Activated gamma-delta T cell (primary cell): Measurements from ENCODE around the gene STAT5A.
"Not testable (repeated sequence)": the region's sequence is repeated elsewhere in the genome, so short reads cannot be mapped to it uniquely, and the experiment has no call there.

ENCODE experiments used
- DNase-seq: peaks from one replicate; lab custom pipeline; 2025; lab: John Stamatoyannopoulos, UW

The STAT5A gene

DNA sequence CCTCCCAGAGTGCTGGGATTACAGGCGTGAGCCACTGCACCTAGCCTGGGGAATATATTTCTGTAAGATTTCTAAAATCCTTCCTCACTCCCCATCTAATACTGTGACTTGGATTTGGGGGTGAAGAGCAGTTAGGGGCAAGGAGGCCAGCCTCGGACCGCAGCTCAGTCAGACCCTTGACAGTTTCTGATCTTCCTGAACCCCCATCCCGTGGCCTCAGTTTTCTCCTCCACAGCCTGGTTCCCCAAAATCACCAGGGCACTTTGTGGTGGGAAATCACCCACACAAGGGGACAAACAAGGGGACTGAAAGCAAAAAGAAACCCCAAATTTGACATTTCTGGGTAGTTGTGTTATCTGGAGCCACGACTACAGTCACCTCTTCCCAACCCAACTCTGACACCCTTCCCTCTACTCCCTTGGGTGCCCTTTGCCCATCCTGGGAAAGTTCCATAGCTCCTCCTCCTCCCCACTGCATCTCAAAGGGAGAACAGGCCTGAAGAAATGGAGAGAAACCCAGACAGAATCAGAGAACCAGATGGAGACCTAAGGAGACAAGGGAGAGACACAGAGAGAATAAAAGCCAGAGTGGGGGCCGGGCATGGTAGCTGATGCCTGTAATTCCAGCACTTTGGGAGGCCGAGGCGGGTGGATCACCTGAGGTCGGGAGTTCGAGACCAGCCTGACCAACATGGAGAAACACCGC is 2.8 kb upstream of the STAT5A start:
- DNase-seq, result no peak

DNA sequence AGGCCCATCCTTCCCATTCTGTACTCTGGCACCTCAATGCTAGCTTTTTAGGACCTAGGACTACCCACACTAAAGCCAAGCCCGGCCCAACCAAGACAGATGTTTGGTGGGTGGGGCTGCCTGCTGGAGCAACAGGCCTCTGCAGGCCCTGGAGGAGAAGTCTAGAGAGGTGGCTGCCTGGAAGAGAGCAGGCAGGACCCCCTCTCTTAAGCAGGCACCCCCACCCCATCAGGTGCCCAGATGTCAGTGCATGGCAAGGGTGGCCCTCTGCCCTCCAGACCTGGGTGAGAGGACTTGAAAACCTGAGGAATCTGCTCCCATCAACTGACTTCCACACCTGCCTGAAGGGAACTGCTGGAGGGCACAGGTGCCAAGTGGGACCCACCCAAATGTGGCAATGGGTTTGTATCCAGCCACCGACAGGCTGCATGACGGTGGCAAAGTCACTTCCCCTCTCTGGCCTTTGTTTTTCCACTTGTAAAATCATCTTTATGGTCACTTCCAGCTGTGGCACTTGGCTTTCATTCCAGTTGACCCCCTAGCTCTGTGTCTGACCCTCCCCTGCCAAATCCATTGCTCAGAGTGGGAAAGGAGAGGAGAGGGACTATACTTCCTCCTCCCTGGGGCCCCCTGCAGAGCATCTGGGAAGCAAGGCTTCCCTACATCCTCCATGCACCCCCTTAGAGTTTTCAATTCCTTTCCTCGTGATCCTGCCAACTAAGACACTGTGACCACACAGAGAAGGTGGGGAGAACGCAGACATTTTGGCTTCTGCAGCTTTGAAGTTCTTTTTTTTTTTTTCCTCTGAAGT is 1.7 kb upstream of the STAT5A start:
- DNase-seq, result no peak

- no peak for DNase-seq
Measured at GRCh38 chr17:42287305-42287976, 857 bp upstream of the STAT5A start.

- peak; percentile 33 for DNase-seq
Measured at GRCh38 chr17:42288803-42289610, 709 bp downstream of the STAT5A start.

DNA sequence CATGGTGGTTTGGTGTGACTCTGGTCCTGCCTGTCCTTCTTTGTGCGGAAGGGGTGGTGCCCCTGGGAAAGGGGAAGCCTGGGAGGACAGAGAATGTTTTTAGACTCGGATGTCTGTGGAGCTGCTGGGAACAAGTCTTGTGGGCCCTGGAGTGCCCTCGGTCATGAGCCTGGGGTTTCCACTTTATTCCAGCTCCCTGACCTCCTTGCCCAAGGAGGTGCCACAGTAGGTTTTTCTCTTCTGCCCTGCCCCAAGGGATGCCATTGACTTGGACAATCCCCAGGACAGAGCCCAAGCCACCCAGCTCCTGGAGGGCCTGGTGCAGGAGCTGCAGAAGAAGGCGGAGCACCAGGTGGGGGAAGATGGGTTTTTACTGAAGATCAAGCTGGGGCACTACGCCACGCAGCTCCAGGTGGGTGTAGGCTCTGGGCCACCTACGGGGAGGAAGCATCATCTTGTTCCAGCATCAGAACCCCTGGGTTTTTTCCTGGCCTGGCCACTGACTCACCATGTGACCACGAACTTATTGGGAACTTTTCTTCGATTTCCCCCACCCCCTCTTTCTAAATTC is 1.4 kb downstream of the STAT5A start:
- no peak for DNase-seq

GRCh38 chr17:42290577-42290976 is 2.3 kb downstream of the STAT5A start:
- DNase-seq, result no peak

DNA sequence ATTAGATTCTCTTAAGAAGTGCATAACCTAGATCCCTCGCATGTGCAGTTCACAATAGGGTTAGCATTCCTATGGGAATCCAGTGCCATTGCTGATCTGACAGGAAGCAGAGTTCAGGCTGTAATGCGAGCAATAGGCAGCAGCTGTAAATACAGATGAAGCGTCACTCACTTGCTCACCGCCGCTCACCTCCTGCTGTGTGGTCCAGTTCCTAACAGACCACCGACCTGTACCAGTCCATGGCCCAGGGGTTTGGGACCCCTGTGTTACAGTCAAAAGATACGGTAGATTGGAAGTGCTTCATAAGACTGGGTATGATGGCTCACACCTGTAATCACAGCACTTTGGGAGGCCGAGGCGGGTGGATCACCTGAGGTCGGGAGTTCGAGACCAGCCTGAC is 2.8 kb downstream of the STAT5A start:
- no peak for DNase-seq

- no peak for DNase-seq
Measured at GRCh38 chr17:42294469-42295398, 6.4 kb downstream of the STAT5A start.

DNA sequence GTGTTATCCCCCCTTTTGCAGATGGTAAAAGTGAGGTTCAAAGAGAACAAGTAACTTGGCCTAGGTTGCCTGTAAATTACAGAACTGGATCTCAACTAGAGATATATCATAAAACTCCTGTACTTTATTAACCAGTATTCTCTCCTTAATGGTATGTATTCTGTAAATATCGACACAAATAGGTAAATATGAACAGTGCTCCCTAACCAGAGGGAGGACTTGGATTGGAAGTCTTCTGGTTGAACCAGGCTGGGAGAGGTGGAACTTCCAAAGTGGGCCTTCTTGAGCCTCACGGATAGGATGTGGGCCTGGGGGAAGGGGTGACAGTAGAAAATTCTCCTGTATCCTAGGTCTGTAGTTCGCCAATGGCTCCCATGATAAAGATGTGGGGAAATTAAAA is 7.7 kb downstream of the STAT5A start:
- no peak for DNase-seq

DNA sequence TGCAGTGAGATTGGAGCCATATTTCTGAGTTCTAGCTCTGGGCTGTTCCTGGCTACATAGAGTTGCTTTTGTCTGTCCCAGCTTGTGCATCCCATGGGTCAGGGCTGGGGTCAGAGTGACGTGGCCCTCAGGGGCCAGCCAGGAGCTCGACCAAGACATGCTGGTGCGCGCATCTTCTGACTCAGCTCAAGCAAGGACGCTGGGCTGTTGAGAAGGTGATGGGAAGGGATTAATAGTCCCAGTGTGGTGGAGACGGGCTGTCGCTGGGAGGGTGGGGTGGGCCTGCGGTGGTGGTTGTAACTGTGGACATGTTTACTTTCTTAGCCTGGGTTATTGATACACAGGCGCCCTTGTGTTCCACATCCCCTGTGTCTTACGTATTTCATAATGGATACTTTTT is 9.5 kb downstream of the STAT5A start:
- not testable (repeated sequence) for DNase-seq

GRCh38 chr17:42299361-42299760 is 11.1 kb downstream of the STAT5A start:
- DNase-seq, result not testable (repeated sequence)

DNA sequence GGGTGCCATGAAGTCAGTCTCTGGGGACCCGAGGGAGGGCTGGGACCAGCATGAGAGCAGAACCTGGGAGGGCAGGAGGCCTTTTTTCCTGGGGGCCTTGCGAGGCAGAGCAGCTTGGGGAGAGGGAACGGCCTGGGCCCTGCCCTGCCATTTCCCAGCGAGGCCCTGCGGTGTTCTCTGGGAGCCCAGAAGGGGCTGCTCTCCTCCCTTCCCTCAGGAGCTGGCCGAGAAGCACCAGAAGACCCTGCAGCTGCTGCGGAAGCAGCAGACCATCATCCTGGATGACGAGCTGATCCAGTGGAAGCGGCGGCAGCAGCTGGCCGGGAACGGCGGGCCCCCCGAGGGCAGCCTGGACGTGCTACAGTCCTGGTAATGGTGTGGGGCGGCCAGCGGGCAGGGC is 11.6 kb downstream of the STAT5A start:
- DNase-seq, result not testable (repeated sequence)

GRCh38 chr17:42301022-42301421 is 12.7 kb downstream of the STAT5A start:
- DNase-seq, result no peak

DNA sequence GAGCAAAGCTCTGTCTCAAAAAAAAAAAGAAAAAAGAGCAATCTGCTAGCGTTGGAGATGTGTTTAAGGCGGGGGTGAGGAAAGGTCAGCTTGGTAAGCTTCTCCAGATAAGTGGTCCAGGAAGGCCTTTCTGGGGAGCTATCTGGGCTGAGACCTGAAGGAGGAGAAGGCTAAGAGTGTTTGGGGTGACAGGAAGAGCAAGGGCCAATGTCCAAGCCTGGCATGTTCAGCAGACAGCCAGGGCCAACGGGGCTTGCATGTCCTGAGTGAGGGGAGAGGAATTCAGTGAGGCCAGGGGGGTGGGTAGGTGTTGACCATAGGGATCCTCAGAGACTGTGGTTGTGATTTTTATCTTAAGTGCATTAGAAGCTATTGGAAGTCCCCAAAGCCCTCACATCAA is 15.4 kb downstream of the STAT5A start:
- no peak for DNase-seq

DNA sequence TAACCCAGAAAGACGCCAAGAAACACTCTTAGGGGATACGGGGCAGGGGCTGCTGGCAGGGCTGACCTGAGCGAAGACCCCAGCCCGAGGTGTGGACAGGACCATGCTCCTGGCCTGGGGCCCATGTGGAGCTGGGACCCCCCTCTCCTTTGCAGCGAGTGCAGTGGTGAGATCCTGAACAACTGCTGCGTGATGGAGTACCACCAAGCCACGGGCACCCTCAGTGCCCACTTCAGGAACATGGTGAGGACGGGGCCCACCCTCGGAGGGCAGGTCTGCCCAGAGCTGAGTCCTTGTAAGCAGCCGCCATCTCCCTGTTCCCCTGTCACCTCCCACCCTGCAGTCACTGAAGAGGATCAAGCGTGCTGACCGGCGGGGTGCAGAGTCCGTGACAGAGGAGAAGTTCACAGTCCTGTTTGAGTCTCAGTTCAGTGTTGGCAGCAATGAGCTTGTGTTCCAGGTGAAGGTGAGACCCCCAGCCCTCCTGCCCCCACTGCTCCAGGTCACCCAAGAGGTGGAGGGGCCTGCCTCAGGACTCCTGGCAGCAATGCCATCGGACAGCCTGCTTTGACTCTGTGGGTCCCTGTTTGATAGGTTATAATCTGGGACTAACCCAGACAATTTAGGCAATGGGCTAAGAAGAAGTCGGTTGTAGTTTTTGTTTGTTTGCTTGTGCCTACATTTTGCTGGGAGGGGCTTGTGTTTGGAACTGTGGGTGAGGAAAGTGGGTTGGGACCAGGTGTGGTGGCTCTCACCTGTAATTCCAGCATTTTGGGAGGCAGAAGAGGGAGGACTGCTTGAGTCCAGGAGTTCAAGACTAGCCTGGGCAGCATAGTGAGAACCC is 16.1 kb downstream of the STAT5A start:
- no peak for DNase-seq

GRCh38 chr17:42305031-42305330 is 16.7 kb downstream of the STAT5A start:
- DNase-seq, result not testable (repeated sequence)

DNA sequence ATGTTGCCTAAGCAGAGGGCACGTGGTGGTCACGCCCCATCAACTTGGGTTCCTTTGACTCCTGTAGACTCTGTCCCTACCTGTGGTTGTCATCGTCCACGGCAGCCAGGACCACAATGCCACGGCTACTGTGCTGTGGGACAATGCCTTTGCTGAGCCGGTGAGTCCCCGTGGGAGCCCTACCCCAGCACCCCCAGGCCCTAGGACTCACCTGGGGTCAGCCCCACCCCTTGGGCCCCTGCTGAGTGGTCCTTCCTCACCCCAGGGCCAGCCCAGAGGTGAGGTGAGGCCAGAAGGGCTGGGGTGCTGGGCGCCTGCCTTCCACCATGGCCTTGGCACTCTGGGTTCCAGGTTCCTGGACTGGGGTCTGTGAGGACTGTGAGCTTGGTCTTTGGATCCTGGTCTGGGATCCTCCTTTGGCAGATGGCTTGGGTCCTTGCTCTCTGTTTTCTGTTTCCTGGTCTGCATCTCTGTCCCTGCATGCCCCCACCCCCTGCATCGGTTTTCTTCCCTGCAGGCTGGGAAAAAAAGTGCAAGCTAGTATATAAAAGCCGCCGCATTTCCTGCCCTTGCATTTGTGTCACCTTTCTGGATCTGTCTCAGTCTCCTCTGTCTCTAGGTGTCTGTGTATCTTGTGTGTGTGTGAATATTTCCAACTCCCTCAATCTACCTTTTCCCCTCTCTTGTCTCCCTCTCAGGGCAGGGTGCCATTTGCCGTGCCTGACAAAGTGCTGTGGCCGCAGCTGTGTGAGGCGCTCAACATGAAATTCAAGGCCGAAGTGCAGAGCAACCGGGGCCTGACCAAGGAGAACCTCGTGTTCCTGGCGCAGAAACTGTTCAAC is 17.5 kb downstream of the STAT5A start:
- DNase-seq, result no peak

- DNase-seq, result no peak
Measured at GRCh38 chr17:42306385-42306667, 18.0 kb downstream of the STAT5A start.

GRCh38 chr17:42307362-42307927 is 19.1 kb downstream of the STAT5A start:
- no peak for DNase-seq
